Glutamatergic neuron (in vitro differentiated cells): ENCODE measurements around the gene SLC25A27. TPM values are rescaled to one million over a fixed set of nuclear protein-coding genes. Genes with fewer than 3 reads are reported as not detected.
A peak's percentile ranks its signal among the peaks of the same experiment; 100 is the strongest.

ENCODE experiments used
- DNase-seq: peaks from one replicate; pipeline ENCODE4 v3.0.0; 2022
- H3K27ac Mint-ChIP-seq: one replicate; pipeline ENCODE4 v1.8.0; 2020; ENCODE audit warnings: mild to moderate bottlenecking, mixed read lengths, inconsistent platforms; ENCODE audit not compliant: unreplicated experiment
- H3K27me3 Mint-ChIP-seq: one replicate; pipeline ENCODE4 v1.8.0; 2020; ENCODE audit warnings: mild to moderate bottlenecking, moderate library complexity, mixed read lengths, inconsistent platforms; ENCODE audit not compliant: unreplicated experiment
- H3K36me3 Mint-ChIP-seq: one replicate; pipeline ENCODE4 v1.8.0; 2020; ENCODE audit warnings: mild to moderate bottlenecking, mixed read lengths, inconsistent platforms; ENCODE audit not compliant: unreplicated experiment
- H3K4me1 Mint-ChIP-seq: one replicate; pipeline ENCODE4 v1.8.0; 2020; ENCODE audit warnings: mild to moderate bottlenecking, low read depth, mixed read lengths, inconsistent platforms; ENCODE audit not compliant: unreplicated experiment
- H3K4me3 Mint-ChIP-seq: one replicate; pipeline ENCODE4 v1.8.0; 2020; ENCODE audit warnings: mild to moderate bottlenecking, mixed read lengths, inconsistent platforms; ENCODE audit not compliant: unreplicated experiment
- H3K9me3 Mint-ChIP-seq: one replicate; pipeline ENCODE4 v1.8.0; 2020; ENCODE audit warnings: mild to moderate bottlenecking, moderate library complexity, mixed read lengths, inconsistent platforms; ENCODE audit not compliant: unreplicated experiment
- CTCF ChIP-seq: fragments of 200-600 bp; sonication (generic); IDR thresholded peaks from one replicate; pipeline ENCODE4 v1.5.0; 2021; ENCODE audit not compliant: partially characterized antibody, unreplicated experiment
- total RNA-seq: library from RNA; stranded (reverse); fragmentation: NEBNext Ultra II Directional; extraction: Animal tissue kit (Norgen Biotek cat#: 25700); gene quantifications from one replicate; pipeline ENCODE4 v1.2.1, GENCODE V29; 2021; ENCODE audit not compliant: unreplicated experiment

SLC25A27 gene
- total RNA-seq, 1 donor from 2014 or later, result 13.6 TPM

- no peaks in the 10 kb centered on the region for H3K36me3 Mint-ChIP-seq
- H3K4me1 Mint-ChIP-seq, result peaks cover 4% of the 10 kb centered on the region
- H3K4me3 Mint-ChIP-seq, result no peak overlapping the region
- peak; percentile 65 for DNase-seq
- peak; percentile 64 for TF ChIP-seq CTCF
- H3K27ac Mint-ChIP-seq, result no peak overlapping the region
- peaks cover 7% of the 10 kb centered on the region for H3K27me3 Mint-ChIP-seq
- H3K9me3 Mint-ChIP-seq, result no peaks in the 10 kb centered on the region
Measured at GRCh38 chr6:46655803-46656202, 3.0 kb downstream of the SLC25A27 start.

- H3K27me3 Mint-ChIP-seq, result peaks cover 5% of the 10 kb centered on the region
- peaks cover 4% of the 10 kb centered on the region for H3K4me1 Mint-ChIP-seq
- H3K9me3 Mint-ChIP-seq, result no peaks in the 10 kb centered on the region
- no peaks in the 10 kb centered on the region for H3K36me3 Mint-ChIP-seq
- DNase-seq, result no peak
- H3K27ac Mint-ChIP-seq, result no peak overlapping the region
- no peak overlapping the region for H3K4me3 Mint-ChIP-seq
- no peak for TF ChIP-seq CTCF
Measured at GRCh38 chr6:46657642-46658041, 4.9 kb downstream of the SLC25A27 start.

DNA sequence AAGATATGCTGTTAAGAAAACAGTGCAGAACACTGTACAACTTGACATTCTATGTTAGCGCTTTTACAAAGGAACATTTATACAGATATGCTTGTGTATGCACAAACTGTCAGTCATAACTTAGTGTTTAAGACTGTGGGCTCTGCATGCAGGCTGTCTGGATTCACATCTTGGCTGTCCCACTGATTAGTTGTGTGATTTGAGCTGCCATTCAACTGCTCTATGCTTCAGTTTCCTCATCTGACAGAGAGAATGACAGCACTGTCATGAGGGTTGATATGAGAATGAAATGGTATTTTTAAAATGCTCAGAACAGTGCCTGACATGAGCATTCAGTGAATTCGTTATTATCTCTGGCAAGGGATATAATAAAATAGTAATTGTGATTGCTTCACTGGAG, 8.7 kb downstream of the SLC25A27 start:
- H3K9me3 Mint-ChIP-seq, result no peaks in the 10 kb centered on the region
- H3K36me3 Mint-ChIP-seq, result no peaks in the 10 kb centered on the region
- no peak for TF ChIP-seq CTCF
- H3K4me1 Mint-ChIP-seq, result no peaks in the 10 kb centered on the region
- no peaks in the 10 kb centered on the region for H3K27me3 Mint-ChIP-seq
- no peak overlapping the region for H3K27ac Mint-ChIP-seq
- H3K4me3 Mint-ChIP-seq, result no peak overlapping the region
- DNase-seq, result no peak

- H3K27ac Mint-ChIP-seq, result no peak overlapping the region
- H3K27me3 Mint-ChIP-seq, result no peaks in the 10 kb centered on the region
- H3K36me3 Mint-ChIP-seq, result no peaks in the 10 kb centered on the region
- no peaks in the 10 kb centered on the region for H3K9me3 Mint-ChIP-seq
- DNase-seq, result no peak
- H3K4me1 Mint-ChIP-seq, result no peaks in the 10 kb centered on the region
- no peak for TF ChIP-seq CTCF
- H3K4me3 Mint-ChIP-seq, result no peak overlapping the region
Measured at GRCh38 chr6:46667377-46667776, 14.6 kb downstream of the SLC25A27 start.

- Mint-ChIP-seq H3K27me3 (no peaks in the 10 kb centered on the region), H3K4me1 (no peaks in the 10 kb centered on the region), H3K27ac (no peak overlapping the region), H3K36me3 (no peaks in the 10 kb centered on the region), H3K9me3 (no peaks in the 10 kb centered on the region), H3K4me3 (no peak overlapping the region)
- no peak for DNase-seq
- no peak for TF ChIP-seq CTCF
Measured at GRCh38 chr6:46674410-46674809, 21.6 kb downstream of the SLC25A27 start.
